Neural cell (in vitro differentiated cells): Measurements from ENCODE around the gene HDAC4. TPM values are rescaled to one million over a fixed set of nuclear protein-coding genes. Genes with fewer than 3 reads are reported as not detected.

Experiments used
- H2AFZ ChIP-seq: fragments of 200-600, 300-800 bp; sonication (generic), shearing (Covaris generic); 2 replicates; pipeline ENCODE4 v1.6.0; 2014; ENCODE audit warnings: low read depth, mild to moderate bottlenecking, antibody characterized with exemption, low read length, moderate library complexity
- H3F3A ChIP-seq: fragments of 200-600 bp; shearing (Covaris generic); 2 replicates; pipeline ENCODE4 v1.6.1; 2016; ENCODE audit warnings: mild to moderate bottlenecking, moderate library complexity, mixed read lengths, antibody characterized with exemption, low read length; ENCODE audit not compliant: insufficient read depth, poor library complexity, severe bottlenecking
- H3K27ac ChIP-seq: fragments of 200-600, 300-800 bp; sonication (generic), shearing (Covaris generic); 2 replicates; pipeline ENCODE4 v1.5.1; 2014; ENCODE audit warnings: mild to moderate bottlenecking, low read length, moderate library complexity
- H3K27me3 ChIP-seq: fragments of 300-800, 200-600 bp; sonication (generic), shearing (Covaris generic); 2 replicates; pipeline ENCODE4 v1.6.0; 2014; ENCODE audit warnings: mild to moderate bottlenecking, low read depth, low read length, moderate library complexity; ENCODE audit not compliant: insufficient read depth
- H3K36me3 ChIP-seq: fragments of 300-800, 200-600 bp; sonication (generic), shearing (Covaris generic); 2 replicates; pipeline ENCODE4 v1.5.1; 2014; ENCODE audit warnings: mild to moderate bottlenecking, antibody characterized with exemption, low read length, moderate library complexity; ENCODE audit not compliant: insufficient read depth
- H3K4me2 ChIP-seq: fragments of 300-800, 200-600 bp; sonication (generic), shearing (Covaris generic); 2 replicates; pipeline ENCODE4 v1.6.0; 2014; ENCODE audit warnings: mild to moderate bottlenecking, low read length
- H3K4me3 ChIP-seq: fragments of 300-800, 200-600 bp; sonication (generic), shearing (Covaris generic); 2 replicates; pipeline ENCODE4 v1.5.1; 2014; ENCODE audit warnings: mild to moderate bottlenecking, low read length, moderate library complexity
- H3K79me2 ChIP-seq: fragments of 200-600 bp; shearing (Covaris generic); replicated peaks from 2 replicates; pipeline ENCODE4 v1.6.0; 2014; ENCODE audit warnings: mild to moderate bottlenecking, low read length, moderate library complexity; ENCODE audit not compliant: insufficient read depth
- H3K9ac ChIP-seq: fragments of 300-800, 200-600 bp; sonication (generic), shearing (Covaris generic); 2 replicates; pipeline ENCODE4 v1.6.1; 2016; ENCODE audit warnings: mild to moderate bottlenecking, low read length, mixed read lengths
- H3K9me2 ChIP-seq: fragments of 200-600 bp; shearing (Covaris generic); 2 replicates; pipeline ENCODE4 v1.6.1; 2016; ENCODE audit warnings: mild to moderate bottlenecking, low read length, mixed read lengths; ENCODE audit not compliant: insufficient read depth
- H3K9me3 ChIP-seq: fragments of 200-600, 300-800 bp; sonication (generic), shearing (Covaris generic); 2 replicates; pipeline ENCODE4 v1.6.1; 2016; ENCODE audit warnings: mild to moderate bottlenecking, mixed run types, low read length, moderate library complexity, mixed read lengths
- H4K20me1 ChIP-seq: fragments of 200-600 bp; shearing (Covaris generic); 2 replicates; pipeline ENCODE4 v1.6.1; 2016; ENCODE audit warnings: mild to moderate bottlenecking, mixed run types; ENCODE audit not compliant: insufficient read depth
- CTCF ChIP-seq: fragments of 450-650 bp; IDR thresholded peaks from 2 replicates; pipeline ENCODE4 v1.5.1; 2014; ENCODE audit warnings: antibody characterized with exemption, mild to moderate bottlenecking, moderate library complexity; ENCODE audit not compliant: poor library complexity, severe bottlenecking
- EP300 ChIP-seq: fragments of 450-650 bp; conservative IDR thresholded peaks from 2 replicates; pipeline ENCODE4 v1.6.1; 2014; ENCODE audit warnings: antibody characterized with exemption, mild to moderate bottlenecking, moderate library complexity; ENCODE audit not compliant: poor library complexity, severe bottlenecking
- EZH2 ChIP-seq: fragments of 200-600, 300-800 bp; shearing (Covaris generic), sonication (generic); IDR thresholded peaks from 2 replicates; pipeline ENCODE4 v1.6.1; 2014; ENCODE audit warnings: antibody characterized with exemption, low read length, borderline replicate concordance, mild to moderate bottlenecking; ENCODE audit not compliant: insufficient read depth, poor library complexity, severe bottlenecking
- MXI1 ChIP-seq: fragments of 450-650 bp; conservative IDR thresholded peaks from 2 replicates; pipeline ENCODE4 v1.6.1; 2014; ENCODE audit warnings: antibody characterized with exemption, mild to moderate bottlenecking; ENCODE audit not compliant: poor library complexity, severe bottlenecking
- POLR2AphosphoS5 ChIP-seq: IDR thresholded peaks from 2 replicates; pipeline ENCODE4 v1.6.1; 2012
- RAD21 ChIP-seq: fragments of 450-650 bp; conservative IDR thresholded peaks from 2 replicates; pipeline ENCODE4 v1.6.1; 2014; ENCODE audit warnings: antibody characterized with exemption, mild to moderate bottlenecking, moderate library complexity
- REST ChIP-seq: IDR thresholded peaks from 2 replicates; pipeline ENCODE4 v1.6.1; 2012; ENCODE audit warnings: borderline replicate concordance
- SMC3 ChIP-seq: fragments of 450-650 bp; conservative IDR thresholded peaks from 2 replicates; pipeline ENCODE4 v1.6.1; 2014; ENCODE audit warnings: antibody characterized with exemption, mild to moderate bottlenecking, moderate library complexity; ENCODE audit not compliant: poor library complexity
- TAF1 ChIP-seq: IDR thresholded peaks from 2 replicates; pipeline ENCODE4 v1.6.1; 2012; ENCODE audit warnings: low read depth
- polyA plus RNA-seq: library from polyadenylated mRNA; depleted of rRNA; stranded (reverse); fragments of >200 nt; gene quantifications from 2 replicates; pipeline ENCODE4 v1.2.3, GENCODE V29; 2014

The HDAC4 gene
- polyA plus RNA-seq, 1 donor from 2014 or later = 3.4 TPM

- Histone ChIP-seq H3F3A (no peaks in the 10 kb centered on the region), H3K27me3 (no peaks in the 10 kb centered on the region), H3K9me3 (no peaks in the 10 kb centered on the region), H3K4me3 (no peak overlapping the region), H3K79me2 (peaks cover 7% of the 10 kb centered on the region), H4K20me1 (no peaks in the 10 kb centered on the region), H3K9me2 (no peaks in the 10 kb centered on the region), H3K9ac (no peak overlapping the region), H3K27ac (no peak overlapping the region), H3K4me2 (no peak overlapping the region), H2AFZ (no peak overlapping the region), H3K36me3 (no peaks in the 10 kb centered on the region)
- no peak for TF ChIP-seq SMC3
- TF ChIP-seq RAD21 = no peak
- TF ChIP-seq TAF1 = no peak
- TF ChIP-seq CTCF = no peak
- TF ChIP-seq MXI1 = no peak
- no peak for TF ChIP-seq EZH2
- no peak for TF ChIP-seq REST
- no peak for TF ChIP-seq POLR2AphosphoS5
- no peak for TF ChIP-seq EP300
These were observed 176.6 kb downstream of the HDAC4 start for GRCh38 chr2:239224199-239224570.

GRCh38 chr2:239223310-239224198 is 177.3 kb downstream of the HDAC4 start:
- Histone ChIP-seq H4K20me1 (no peaks in the 10 kb centered on the region), H3K9ac (no peak overlapping the region), H3F3A (no peaks in the 10 kb centered on the region), H3K27me3 (no peaks in the 10 kb centered on the region), H3K9me2 (no peaks in the 10 kb centered on the region), H3K36me3 (no peaks in the 10 kb centered on the region), H3K9me3 (no peaks in the 10 kb centered on the region), H3K79me2 (peaks cover 7% of the 10 kb centered on the region), H2AFZ (no peak overlapping the region), H3K4me3 (no peak overlapping the region), H3K27ac (no peak overlapping the region), H3K4me2 (no peak overlapping the region)
- TF ChIP-seq REST (no peak), EZH2 (no peak), MXI1 (no peak), POLR2AphosphoS5 (no peak), CTCF (no peak), RAD21 (no peak), SMC3 (no peak), TAF1 (no peak), EP300 (no peak)
